CD4-positive, alpha-beta T cell treated with Interleukin-17A for 1 hour (primary cell): Measurements from ENCODE around the gene HEATR5A.
"Not testable (repeated sequence)": the region's sequence is repeated elsewhere in the genome, so short reads cannot be mapped to it uniquely, and the experiment has no call there.

Experiments
- DNase-seq: peaks from one replicate; pipeline ENCODE4 v3.0.0-alpha.2; 2020

Gene HEATR5A

DNA sequence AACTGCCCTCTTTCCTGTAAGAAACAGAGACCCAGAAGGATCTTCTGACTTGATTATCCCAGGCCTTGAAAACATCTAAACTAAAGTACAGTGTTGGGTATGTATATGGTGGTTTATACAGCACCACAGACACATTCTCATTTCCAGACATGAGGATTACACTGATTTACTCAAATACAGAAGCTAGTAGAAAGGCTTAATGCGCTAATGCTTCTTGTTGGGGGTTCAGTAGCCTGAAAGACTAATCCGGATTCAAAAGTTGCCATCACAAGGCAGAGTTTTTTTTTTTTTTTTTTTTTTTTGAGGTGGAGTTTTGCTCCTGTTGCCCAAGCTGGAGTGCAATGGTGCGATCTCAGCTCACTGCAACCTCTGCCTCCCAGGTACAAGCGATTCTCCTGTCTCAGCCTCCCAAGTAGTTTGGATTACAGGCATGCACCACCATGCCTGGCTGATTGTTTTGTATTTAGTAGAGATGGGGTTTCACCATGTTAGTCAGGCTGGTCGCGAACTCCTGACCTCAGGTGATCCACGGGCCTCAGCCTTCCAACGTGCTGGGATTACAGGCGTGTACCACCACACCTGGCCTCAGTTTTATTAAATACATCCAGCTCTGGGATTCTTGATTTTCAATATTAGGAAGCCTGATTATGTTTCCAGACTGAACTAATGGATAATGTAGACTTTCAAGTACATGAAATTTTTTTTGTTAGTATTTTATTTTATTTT, 166.4 kb downstream of the HEATR5A start:
- no peak for DNase-seq

- no peak for DNase-seq
Observed at GRCh38 chr14:31252865-31253264, 167.5 kb downstream of the HEATR5A start.

DNA sequence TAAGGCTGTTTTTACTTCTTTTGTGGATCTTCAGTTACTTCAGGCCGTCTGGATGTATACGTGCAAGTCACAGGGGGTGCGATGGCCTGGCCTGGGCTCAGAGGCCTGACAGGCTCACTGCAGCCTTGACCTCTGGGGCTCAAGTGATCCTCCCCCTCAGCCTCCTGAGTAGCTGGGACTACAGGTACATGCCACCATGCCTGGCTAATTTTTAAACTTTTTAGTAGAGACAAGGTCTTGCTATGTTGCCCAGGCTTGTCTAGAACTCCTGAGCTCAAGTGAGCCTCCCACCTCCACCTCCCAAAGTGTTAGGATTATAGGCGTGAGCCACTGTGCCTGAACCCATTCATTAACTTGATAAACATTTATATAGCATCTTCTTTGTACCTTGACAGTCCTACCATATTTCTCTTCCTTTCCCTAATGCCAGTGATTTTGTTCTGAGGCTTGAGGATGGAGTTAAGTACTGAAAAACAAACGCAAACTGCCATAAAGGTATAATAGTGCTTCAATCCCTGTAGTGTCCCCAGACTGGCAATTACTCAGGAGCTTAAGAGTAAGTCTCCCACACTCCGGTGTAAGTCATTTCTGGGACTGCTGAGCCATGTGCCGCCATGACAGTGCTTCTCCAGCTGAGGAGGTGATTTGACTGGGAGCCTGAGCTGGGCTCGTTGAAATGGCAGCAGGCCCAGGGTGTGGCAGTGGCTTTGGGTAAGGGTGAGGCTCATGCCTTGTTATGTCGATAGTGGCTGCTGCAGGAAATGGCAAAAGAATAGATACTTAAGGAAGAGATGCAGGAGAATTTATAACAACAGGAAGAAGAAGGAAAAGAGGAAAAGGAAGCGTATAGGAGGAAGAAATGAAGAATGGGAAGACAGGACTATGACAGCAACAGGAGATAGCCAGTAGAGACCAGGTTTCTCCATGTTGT, 169.1 kb downstream of the HEATR5A start:
- no peak for DNase-seq

GRCh38 chr14:31244626-31245025, 175.7 kb downstream of the HEATR5A start:
- no peak for DNase-seq

- DNase-seq: no peak
Observed at GRCh38 chr14:31243860-31244259, 176.5 kb downstream of the HEATR5A start.

- not testable (repeated sequence) for DNase-seq
Observed at GRCh38 chr14:31242161-31242940, 178.0 kb downstream of the HEATR5A start.
